HG02970 (cell line): Measurements from ENCODE around the gene IGFBP1.

Source experiments
- ATAC-seq: cut with Tn5 transposase; IDR thresholded peaks from one replicate; pipeline ENCODE4 v1.9.1; 2021; ENCODE audit warnings: mild to moderate bottlenecking, moderate library complexity, moderate number of reproducible peaks; ENCODE audit not compliant: unreplicated experiment, low FRiP score

The IGFBP1 gene

GRCh38 chr7:45897042-45897690 lies 8.9 kb downstream of the IGFBP1 start:
- no peak for ATAC-seq

DNA sequence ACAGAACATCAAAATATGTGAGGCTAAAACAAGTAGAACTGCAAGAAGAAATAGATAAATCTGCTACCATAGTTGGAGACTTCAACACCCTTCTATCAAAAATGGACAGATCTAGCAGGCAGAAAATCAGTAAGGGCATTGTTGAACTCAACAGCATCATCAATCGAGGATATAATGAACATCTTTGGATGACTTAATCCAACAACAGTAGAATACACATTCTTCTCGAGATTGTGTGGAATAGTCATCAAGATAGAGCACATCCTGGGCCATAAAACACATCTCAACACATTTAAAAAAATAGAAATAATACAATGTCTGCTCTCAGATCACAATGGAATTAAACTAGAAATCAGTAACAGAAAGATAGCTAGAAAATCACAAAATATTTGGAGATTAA lies 9.9 kb downstream of the IGFBP1 start:
- ATAC-seq: no peak

DNA sequence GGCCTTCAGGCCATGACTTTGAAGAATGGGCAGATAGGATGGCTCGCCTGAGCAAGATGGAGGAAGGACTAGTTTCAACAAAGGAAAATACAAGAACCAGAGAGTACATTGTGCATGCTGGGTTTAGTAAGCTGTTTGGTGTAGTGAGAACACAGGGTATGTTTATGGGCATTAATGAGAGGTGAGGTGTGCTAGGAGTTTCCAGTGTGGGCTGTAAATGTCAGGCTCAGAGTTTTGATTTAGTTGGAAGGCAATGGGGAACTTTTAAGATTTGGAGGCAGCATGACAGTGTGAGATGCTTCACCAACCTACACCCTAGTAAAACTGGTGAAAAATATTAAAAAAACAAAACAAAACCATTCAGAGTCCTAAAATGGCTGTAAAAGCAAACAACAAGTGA lies 13.3 kb downstream of the IGFBP1 start:
- ATAC-seq: no peak

DNA sequence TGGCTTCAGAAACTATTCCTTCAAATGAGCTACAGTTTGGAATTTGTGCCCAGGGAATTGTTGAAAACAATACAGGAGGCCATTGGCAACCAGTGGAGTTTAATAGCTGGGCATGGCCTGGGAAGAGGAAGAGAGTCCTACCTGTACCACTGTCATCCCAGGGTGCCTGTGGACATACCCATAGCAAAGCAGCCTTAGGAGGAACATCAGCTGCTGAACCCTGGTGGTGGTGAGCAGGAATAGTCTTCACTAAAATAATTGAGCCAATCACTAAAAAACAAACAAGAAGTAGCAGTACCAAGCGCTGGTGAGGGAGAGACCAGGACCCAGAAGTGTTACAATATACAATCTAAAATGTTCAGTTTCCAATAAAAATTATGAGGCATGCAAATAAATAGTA lies 14.5 kb downstream of the IGFBP1 start:
- no peak for ATAC-seq

- no peak for ATAC-seq
Observed at GRCh38 chr7:45909561-45909960, 21.3 kb downstream of the IGFBP1 start.

DNA sequence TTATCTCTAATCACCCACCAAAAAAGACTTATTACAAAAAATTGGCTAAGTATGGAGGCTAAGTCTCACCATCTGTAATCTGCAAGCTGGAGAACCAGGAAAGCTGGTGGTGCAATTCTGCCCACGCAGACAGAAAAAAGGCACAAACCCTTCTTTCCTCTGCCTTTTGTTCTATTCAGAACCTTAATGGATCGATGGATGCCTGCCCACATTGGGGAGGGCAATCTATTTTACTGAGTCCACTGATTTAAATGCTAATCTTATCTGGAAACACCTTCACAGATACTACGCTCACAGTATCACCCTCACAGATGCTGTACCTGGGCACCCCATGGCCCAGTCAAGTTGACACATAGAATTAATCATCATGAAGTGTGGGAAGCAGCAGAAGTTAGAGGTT lies 22.6 kb downstream of the IGFBP1 start:
- no peak for ATAC-seq

DNA sequence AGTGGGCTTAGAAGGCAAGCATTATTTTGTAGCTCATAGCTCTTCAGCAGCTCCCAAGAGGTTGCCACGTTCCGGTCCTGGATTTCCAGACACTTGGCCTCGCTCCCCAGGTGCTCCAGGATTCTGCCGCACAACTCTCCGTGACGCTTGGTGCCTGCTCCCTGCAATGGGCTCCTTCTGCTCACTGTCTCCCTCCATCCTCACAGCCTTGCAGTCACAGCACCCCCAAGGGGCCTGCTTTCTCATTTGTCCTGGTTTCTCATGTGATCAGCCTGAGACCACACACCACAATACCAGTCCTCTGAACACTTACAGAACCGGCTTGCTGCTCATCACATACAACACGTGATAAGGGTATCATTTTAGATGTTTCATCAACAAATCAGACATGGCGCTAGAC lies 23.0 kb downstream of the IGFBP1 start:
- ATAC-seq: no peak

DNA sequence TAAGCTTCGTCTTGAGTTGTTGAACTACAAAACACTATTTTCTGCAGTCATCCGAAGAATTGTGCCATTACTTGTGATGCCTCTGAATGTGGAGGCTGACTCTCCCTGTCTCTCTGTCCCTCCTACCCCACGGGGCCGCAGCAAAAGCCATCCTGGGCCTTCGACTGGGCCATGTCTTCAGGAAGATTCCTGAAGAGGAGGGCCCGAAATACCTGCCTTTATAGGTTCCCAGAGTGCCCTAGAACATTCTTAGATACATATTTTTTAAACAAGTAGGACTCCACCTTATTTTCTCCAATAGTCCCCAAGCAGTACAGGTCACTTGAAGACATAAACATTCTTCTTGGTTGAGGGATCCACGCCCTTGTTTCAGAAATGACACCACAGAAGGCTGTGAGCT lies 24.7 kb downstream of the IGFBP1 start:
- ATAC-seq: no peak

DNA sequence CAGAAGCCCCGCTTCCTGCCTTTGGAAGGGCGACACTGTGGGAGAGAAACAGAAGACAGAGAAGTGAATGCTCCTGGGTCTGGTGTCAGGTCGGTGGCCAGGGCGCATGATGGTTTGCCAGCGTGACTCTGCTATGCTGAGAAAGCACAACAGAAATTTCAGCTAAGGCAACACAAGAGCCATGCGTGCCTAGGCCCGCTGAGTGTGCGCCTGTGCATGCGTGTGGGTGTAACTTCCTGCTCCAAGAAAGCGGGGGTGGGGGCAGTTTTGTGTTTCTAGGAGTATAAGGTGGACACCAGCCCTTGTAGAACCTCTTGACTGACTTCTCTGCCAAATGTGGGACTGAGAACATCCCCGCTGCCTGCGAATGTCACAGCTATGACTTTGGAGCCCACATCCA lies 26.6 kb downstream of the IGFBP1 start:
- ATAC-seq: no peak

DNA sequence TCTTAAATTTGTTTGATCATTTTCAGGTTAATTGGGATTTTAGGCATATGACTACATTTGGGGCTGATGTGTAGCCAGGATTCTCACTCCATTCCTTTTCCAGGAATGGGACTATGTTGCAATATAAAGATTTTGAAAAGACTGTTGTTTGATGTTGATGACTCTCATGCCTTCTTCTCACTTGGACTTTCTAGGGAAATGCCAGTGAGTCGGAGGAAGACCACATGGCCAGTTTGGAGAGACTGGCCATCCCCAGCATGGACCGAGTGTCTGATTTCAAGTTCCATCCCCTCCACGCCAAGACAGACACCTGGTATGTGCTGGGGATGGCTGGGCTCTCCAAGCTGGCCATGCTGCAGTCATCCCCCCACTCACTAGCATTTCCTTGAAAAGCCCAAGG lies 27.3 kb downstream of the IGFBP1 start:
- ATAC-seq: no peak

- ATAC-seq: no peak
Observed at GRCh38 chr7:45917064-45917463, 28.8 kb downstream of the IGFBP1 start.

DNA sequence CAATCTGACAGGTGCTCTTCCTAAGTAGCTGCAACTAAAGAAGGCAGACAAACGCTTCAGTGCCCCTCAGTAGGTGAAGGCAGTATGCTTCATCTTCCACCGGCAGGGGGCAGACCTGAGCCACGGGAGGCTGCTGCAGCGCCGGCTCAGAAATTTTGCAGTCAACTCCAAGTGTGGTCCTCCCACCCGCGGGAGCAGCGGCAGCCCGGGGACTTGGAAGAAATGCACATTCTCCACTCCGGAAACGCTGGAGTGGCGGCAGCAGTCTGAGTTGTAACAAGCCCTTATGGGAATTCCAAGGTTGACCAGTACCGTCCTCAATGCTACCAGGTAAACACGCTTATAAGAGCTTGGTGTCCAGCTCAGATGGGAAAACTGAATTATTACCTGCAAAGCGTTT lies 29.4 kb downstream of the IGFBP1 start:
- peak; percentile 65 for ATAC-seq

- no peak for ATAC-seq
Observed at GRCh38 chr7:45918556-45918955, 30.3 kb downstream of the IGFBP1 start.

- ATAC-seq: no peak
Observed at GRCh38 chr7:45919231-45919784, 31.0 kb downstream of the IGFBP1 start.

GRCh38 chr7:45919993-45920459 lies 31.7 kb downstream of the IGFBP1 start:
- ATAC-seq: no peak

- no peak for ATAC-seq
Observed at GRCh38 chr7:45920502-45921380, 32.5 kb downstream of the IGFBP1 start, which contains the start of gene IGFBP3. Gene IGFBP3 (minus strand): TSS chr7:45921272. CDS start chr7:45921140, 132 bp downstream.

DNA sequence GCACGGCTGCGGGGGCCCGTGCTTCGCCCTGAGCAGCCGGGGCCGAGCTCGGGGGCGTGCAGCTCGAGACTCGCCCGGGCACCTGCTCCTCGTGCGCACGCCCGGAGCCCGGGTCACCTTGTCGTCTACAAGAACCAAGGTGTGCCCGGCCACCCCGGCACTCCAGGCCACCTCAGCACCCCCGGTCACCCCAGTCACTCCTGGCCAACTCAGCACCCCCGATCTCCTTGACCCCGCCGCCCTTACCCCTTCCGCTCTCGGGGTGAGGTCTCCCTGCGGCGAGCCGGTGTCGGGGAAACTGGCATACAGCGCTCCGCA lies 33.1 kb downstream of the IGFBP1 start:
- ATAC-seq: no peak

DNA sequence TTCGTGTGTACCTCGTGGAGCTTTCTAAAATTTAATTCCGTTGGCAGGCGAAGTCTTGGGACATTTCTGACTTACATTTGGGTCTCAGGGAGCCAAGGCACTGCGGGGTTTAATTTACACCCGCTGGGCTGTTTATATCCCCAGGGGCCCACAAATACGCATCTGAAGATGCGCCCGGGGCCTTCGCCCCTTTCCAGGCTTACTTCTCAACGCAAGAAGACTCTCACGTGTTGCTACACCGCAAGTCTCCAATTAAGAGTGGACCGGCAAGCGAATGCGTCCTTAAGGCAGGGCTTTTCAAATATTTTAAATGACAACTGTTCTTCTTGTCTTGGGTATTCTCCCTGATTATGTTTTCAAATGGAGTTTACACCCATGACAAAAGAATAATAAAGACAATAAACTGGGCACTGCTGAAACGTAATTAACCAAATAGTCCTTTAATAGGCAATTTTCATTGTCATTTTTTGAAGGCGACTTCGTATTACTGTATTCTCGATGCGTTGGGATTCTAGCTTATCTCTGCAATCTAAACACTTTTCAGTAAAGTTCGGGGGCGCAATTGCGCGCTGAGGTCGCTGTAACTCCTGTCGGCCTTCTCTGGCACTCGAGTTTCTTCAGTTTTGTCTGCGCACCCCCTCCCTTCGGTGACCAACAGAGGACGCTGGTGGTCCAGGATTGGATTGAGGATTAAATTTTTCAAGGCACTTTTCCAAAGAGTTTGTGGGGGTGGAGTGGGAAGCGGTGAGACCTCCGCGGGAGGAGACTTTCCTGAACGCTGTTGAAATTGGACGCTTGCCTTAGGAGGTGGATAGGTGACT lies 33.6 kb downstream of the IGFBP1 start:
- no peak for ATAC-seq

- ATAC-seq: no peak
Observed at GRCh38 chr7:45922810-45923209, 34.5 kb downstream of the IGFBP1 start.

DNA sequence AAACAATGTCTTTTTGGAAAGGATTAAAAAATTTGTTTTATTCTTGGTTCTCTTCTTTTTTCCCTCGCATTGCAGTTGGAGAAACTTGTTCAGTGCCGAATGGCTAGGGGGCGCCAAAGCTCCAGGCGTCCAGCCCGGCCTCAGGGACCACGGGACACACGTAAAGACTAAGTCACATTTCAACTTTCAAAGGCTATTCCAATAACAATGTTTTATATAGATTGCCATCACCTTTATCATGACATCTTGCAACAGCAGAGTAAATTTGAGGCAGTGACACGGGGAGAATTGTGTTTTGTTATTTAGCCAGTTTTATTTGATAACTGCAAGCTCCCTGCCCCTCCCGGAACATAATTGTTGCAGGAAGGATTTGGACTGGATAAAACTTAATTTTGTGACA lies 35.0 kb downstream of the IGFBP1 start:
- no peak for ATAC-seq

DNA sequence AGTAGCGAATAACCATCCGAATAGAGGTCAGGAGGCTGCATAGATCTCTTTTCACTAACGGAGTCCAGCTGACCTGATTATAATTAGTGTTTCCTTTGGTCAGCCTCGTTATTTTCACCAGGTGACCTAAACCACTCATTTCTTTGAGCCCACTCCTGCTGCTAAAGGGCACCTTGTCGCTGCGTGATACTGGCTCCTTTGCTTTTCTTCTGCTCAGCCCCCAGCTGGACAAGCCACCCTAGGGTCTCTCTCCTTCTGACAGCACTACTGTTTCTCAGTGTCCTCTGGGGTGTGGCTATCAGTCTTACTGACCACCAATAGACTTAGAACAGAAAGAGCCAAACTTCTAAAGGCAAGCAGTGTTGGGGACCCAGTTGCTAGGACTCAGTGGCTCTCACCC lies 35.5 kb downstream of the IGFBP1 start:
- ATAC-seq: no peak
